Measurements from ENCODE around the gene AMPD2.

The AMPD2 gene

GRCh38 chr1:109617291-109617801, 2.3 kb upstream of the AMPD2 start:
- no peak for DNase-seq

- no peak for DNase-seq
Observed at GRCh38 chr1:109618661-109619575, 719 bp upstream of the AMPD2 start.

- DNase-seq = peak; percentile 25
Observed at GRCh38 chr1:109620401-109620791, 759 bp downstream of the AMPD2 start.

- DNase-seq = peak; percentile 91
Observed at GRCh38 chr1:109620841-109621286, 1.2 kb downstream of the AMPD2 start.

GRCh38 chr1:109621379-109622136, 1.9 kb downstream of the AMPD2 start:
- DNase-seq = no peak

GRCh38 chr1:109622137-109622892, 2.7 kb downstream of the AMPD2 start:
- DNase-seq = no peak

GRCh38 chr1:109622895-109623294, 3.3 kb downstream of the AMPD2 start:
- no peak for DNase-seq

- DNase-seq = no peak
Observed at GRCh38 chr1:109623601-109624161, 4.0 kb downstream of the AMPD2 start.

GRCh38 chr1:109624201-109625010, 4.8 kb downstream of the AMPD2 start:
- no peak for DNase-seq

GRCh38 chr1:109625176-109625575, 5.5 kb downstream of the AMPD2 start:
- no peak for DNase-seq

- no peak for DNase-seq
Observed at GRCh38 chr1:109625601-109626560, 6.2 kb downstream of the AMPD2 start.

- DNase-seq = no peak
Observed at GRCh38 chr1:109626682-109627408, 7.2 kb downstream of the AMPD2 start.

GRCh38 chr1:109627692-109628399, 8.2 kb downstream of the AMPD2 start:
- no peak for DNase-seq

- no peak for DNase-seq
Observed at GRCh38 chr1:109628540-109629321, 9.1 kb downstream of the AMPD2 start.

GRCh38 chr1:109629372-109630030, 9.9 kb downstream of the AMPD2 start:
- no peak for DNase-seq

GRCh38 chr1:109630081-109630897, 10.7 kb downstream of the AMPD2 start:
- peak; percentile 19 for DNase-seq
